ENCODE results near the gene DNM2. TPM values are rescaled to one million over a fixed set of nuclear protein-coding genes. Genes with fewer than 3 reads are reported as not detected.

DNM2 gene
- polyA plus RNA-seq, 2 of the 4 experiments (the other 2 are of a cell fraction), result 32.9 to 58.5 TPM

GRCh38 chr19:10870501-10870954, 152.6 kb downstream of the DNM2 start:
- CTCF ChIA-PET, result interaction anchor here (0.6 to 1.8 kb wide), 9 partner anchors 11 to 85 kb away, joined by 3 to 6 read pairs (median 5); no protein-coding TSS in a partner anchor
- TF ChIP-seq KDM1A (IDR thresholded peaks at IDR 0.05; ENCODE audit: low read depth), result no peak
- TF ChIP-seq SMC3 (IDR thresholded peaks at IDR 0.05), result no peak
- no peak for TF ChIP-seq NR3C1 (IDR thresholded peaks at IDR 0.05)
- TF ChIP-seq CBX8 (IDR thresholded peaks at IDR 0.05), result no peak
- no peak for TF ChIP-seq ZFP36 (IDR thresholded peaks at IDR 0.05; ENCODE audit: borderline replicate concordance, partially characterized antibody)
- TF ChIP-seq FOSL2 (IDR thresholded peaks at IDR 0.05), result no peak
- no peak for TF ChIP-seq FOSL2 (CRISPR knock-in tag; IDR thresholded peaks at IDR 0.05)
- TF ChIP-seq PHF8 (IDR thresholded peaks at IDR 0.05; ENCODE audit: borderline replicate concordance, low read depth), result no peak
- peak; percentile 43 for TF ChIP-seq POLR2A (IDR thresholded peaks at IDR 0.05; ENCODE audit: low read length)
- peak in 1 of 2 experiments; percentile 41; a peak in 2 of 5 replicates for TF ChIP-seq JUN (IDR thresholded peaks at IDR 0.05)
- no peak for TF ChIP-seq FOSB (CRISPR knock-in tag; IDR thresholded peaks at IDR 0.05)
- TF ChIP-seq HES2 (IDR thresholded peaks at IDR 0.05), result no peak
- 0 out of 2 replicates have a peak, but pooled peaks have one; percentile 6 for TF ChIP-seq MAX (IDR thresholded peaks at IDR 0.05)
- TF ChIP-seq RFX5 (IDR thresholded peaks at IDR 0.05), result no peak
- no peak for FAIRE-seq
- Histone ChIP-seq H3K27ac (peak overlapping the region; percentile 82 to 92), H3K4me1 (peaks cover 11% of the 10 kb centered on the region; the same call in 1 of the 3 replicates), H3K4me3 (peak overlapping the region; percentile 50), H3K4me2 (peak overlapping the region; percentile 80), H3K9me3 (no peaks in the 10 kb centered on the region)
- POLR2A ChIA-PET, result no interaction called here
- ATAC-seq, result peak in 1 of 2 experiments; percentile 51; a peak in 4 of 6 replicates
- WGBS (ENCODE audit: missing lambda C conversion rate), result 3% methylated on average over 12 of the region's 22 CpGs
- DNase-seq (ENCODE audit: low read depth in 1 of 2, low spot score in 1 of 2), result no peak

GRCh38 chr19:10870955-10871603, 153.2 kb downstream of the DNM2 start, which contains the start of gene CARM1:
Gene CARM1 (plus strand): TSS chr19:10871553. CDS start chr19:10871703, 150 bp downstream.
- CTCF ChIA-PET, result interaction anchor here (0.6 to 1.8 kb wide), 11 partner anchors 10 to 164 kb away, joined by 3 to 6 read pairs (median 4); no protein-coding TSS in a partner anchor
- FAIRE-seq (no peak), DNase-seq (ENCODE audit: low read depth in 1 of 2, low spot score in 1 of 2) (peak; percentile 84 to 97), ATAC-seq (peak; percentile 86 to 89)
- POLR2A ChIA-PET, result no interaction called here
- H3K4me3 ChIP-seq, result peak within 1 kb of the TSS; percentile 99
- H3K9me3 ChIP-seq, result no peaks in the 10 kb centered on the region
- WGBS (ENCODE audit: missing lambda C conversion rate), result 0% methylated on average over 3 of the region's 99 CpGs
- H3K4me1 ChIP-seq, result peaks cover 11% of the 10 kb centered on the region; the same call in 1 of the 3 replicates
- peak within 1 kb of the TSS; percentile 80 for H3K4me2 ChIP-seq
- peak within 1 kb of the TSS; percentile 97 to 99 for H3K27ac ChIP-seq
- TF ChIP-seq HMGXB4 (CRISPR knock-in tag; IDR thresholded peaks at IDR 0.05; ENCODE audit: borderline replicate concordance) (no peak), POLR2A (IDR thresholded peaks at IDR 0.05; ENCODE audit: low read length) (no peak), ZNF302 (CRISPR knock-in tag; IDR thresholded peaks at IDR 0.05) (no peak), TFCP2L1 (CRISPR knock-in tag; IDR thresholded peaks at IDR 0.05) (no peak), CTCF (IDR thresholded peaks at IDR 0.05) (peak; percentile 90), USF2 (IDR thresholded peaks at IDR 0.05) (no peak), MAZ (IDR thresholded peaks at IDR 0.05; ENCODE audit: borderline replicate concordance, low read depth, low read length) (no peak), ZFP36 (IDR thresholded peaks at IDR 0.05; ENCODE audit: borderline replicate concordance, partially characterized antibody) (no peak), TP53 (CRISPR knock-in tag; IDR thresholded peaks at IDR 0.05) (no peak), MAFK (IDR thresholded peaks at IDR 0.05; ENCODE audit: partially characterized antibody) (no peak), CBX8 (IDR thresholded peaks at IDR 0.05) (no peak), HES2 (IDR thresholded peaks at IDR 0.05) (no peak), HOXA7 (CRISPR knock-in tag; IDR thresholded peaks at IDR 0.05) (no peak), BHLHE40 (IDR thresholded peaks at IDR 0.05; ENCODE audit: low read depth, low read length) (no peak), REST (IDR thresholded peaks at IDR 0.05) (no peak), GATA3 (IDR thresholded peaks at IDR 0.05; ENCODE audit: borderline replicate concordance) (no peak), RCOR1 (IDR thresholded peaks at IDR 0.05; ENCODE audit: low read depth, low read length) (no peak), SMC3 (IDR thresholded peaks at IDR 0.05) (peak; percentile 39; the same call in 2 of the 3 replicates), EHMT2 (IDR thresholded peaks at IDR 0.05; ENCODE audit: low read depth) (no peak), KDM5A (IDR thresholded peaks at IDR 0.05) (no peak)
